ENCODE data around the gene IL17RE.
"Not testable (repeated sequence)": the region's sequence is repeated elsewhere in the genome, so short reads cannot be mapped to it uniquely, and the experiment has no call there.

Gene IL17RE

DNA sequence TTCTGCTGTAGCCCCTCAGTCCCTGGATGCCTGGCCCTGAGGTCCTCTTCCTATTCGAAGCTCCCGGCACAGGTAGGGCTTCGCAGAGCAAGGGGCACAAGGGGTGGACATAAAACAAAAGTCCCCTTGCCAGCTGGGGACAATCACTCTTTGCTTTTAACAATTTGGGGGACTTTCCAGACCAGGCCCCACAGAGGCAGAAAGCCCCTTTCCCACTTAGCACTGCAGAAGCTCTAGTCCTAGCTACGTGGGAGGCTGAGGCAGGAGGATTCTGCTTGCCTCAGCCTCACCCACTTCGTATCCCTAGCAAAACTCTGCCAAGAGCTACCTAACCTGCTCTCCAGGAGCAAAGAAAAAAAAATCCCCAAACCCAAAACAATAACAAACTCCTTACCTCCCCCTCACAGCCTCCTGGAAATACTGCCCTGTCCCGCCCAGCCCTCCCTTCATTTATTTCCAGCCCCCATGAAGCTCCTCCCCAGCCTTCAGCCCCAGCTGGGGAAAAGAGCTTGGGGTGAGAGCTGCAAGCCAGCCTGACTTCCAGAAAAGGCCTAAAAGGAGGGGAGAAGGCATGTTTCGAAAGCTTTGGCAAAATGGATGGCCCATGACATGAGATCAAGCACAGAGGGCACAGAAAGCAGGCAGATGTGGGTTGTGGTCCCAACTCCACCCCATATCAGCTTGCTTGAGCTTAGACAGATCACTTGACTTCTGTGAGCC is 22.7 kb upstream of the IL17RE start, which contains the start of gene CIDEC:
Gene CIDEC, minus strand, starts transcription at position 424 of the 720 bp plus-strand sequence. CDS start 1,767 bp downstream, outside the sequence.
- no peak for DNase-seq (ENCODE audit: low read depth, low spot score)

- no peak for DNase-seq (ENCODE audit: low read depth, low spot score)
Observed at GRCh38 chr3:9881441-9881840, 21.2 kb upstream of the IL17RE start.

DNA sequence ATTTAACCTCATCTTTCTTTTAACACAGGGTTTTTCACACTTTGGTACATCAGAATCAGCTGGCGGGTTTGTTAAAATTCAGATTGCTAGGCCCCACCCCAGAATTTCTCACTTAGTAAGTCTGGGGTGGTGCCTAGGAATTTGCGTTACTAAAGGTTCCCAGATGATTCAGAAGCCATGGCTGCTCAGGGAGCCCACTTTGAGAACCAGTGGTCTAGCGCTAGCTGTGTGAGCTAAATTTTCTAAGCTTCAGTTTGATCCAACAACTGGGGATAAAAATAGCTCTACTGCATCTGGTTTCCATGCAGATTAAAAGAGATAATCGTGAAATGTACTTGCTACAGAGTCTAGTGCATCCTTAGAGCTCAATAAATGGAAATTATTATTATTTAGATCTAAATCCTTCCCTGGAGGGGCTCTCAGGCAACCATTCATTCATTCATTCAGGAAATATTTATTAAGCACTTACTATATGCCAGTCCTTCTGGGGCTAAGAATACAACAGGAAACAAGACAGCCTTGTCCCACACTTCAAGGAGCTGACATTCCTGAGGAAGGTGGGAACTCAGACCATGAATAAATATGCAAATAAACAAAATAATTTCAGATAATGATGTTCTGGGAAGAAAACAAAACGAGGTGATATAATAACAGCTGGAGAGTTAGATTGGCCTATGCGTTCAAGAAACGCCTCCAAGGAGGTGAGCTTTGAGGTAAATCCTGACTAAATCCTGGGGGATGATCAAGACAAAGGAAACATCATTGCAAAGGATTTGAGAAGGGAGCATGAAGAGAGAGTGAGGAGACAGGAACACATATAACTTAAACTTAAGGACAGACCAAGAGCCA is 18.7 kb upstream of the IL17RE start:
- no peak for DNase-seq (ENCODE audit: low read depth, low spot score)

DNA sequence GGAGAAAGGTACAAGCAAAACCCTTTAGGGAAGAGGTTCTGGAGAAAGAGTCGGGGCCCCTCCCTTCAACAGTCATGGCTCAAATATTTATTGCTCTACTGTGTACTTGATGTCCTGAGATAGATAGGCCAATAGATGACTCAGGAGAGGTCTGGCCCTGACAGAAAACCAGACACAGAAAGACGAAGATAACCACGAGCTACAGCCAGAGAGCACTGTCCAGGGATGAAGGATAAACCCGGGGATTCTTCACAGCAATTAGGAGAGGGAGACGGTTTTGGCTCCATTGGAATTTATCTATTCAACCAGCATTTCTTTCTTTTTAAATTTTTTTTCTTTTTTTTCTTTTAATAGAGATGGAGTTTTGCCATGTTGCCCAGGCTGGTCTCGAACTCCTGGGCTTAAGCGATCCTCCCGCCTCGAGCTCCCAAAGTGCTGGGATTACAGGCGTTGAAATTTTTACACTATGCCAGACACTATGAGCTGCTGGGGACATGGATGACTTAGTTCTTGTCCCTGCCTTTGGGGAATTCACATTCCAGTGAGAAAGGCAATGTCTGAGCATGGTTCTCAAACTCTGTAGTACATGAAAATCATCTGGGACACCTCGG is 18.0 kb upstream of the IL17RE start:
- DNase-seq (ENCODE audit: low read depth, low spot score) = no peak

DNA sequence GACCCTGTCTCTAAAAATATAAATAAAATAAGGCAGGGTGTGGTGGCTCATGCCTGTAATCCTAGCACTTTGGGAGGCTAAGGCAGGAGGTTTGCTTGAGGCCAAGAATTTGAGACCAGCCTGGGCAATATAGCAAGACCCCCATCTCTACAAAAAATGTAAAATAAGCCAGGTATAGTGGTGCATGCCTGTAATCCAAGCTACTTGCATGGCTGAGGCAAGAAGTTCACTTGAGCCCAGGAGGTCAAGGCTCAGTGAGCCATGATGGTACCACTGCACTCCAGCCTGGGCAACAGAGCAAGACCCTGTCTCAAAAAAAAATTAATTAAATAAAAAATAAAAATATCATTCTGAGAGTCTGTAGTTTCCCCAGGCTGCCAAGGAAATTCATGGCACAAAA is 16.3 kb upstream of the IL17RE start:
- no peak for DNase-seq (ENCODE audit: low read depth, low spot score)

- no peak for DNase-seq (ENCODE audit: low read depth, low spot score)
Observed at GRCh38 chr3:9887480-9887879, 15.2 kb upstream of the IL17RE start.

GRCh38 chr3:9888540-9888939 is 14.1 kb upstream of the IL17RE start:
- DNase-seq (ENCODE audit: low read depth, low spot score) = no peak

GRCh38 chr3:9889405-9889804 is 13.2 kb upstream of the IL17RE start:
- DNase-seq (ENCODE audit: low read depth, low spot score) = no peak

GRCh38 chr3:9890249-9891071 is 12.2 kb upstream of the IL17RE start, which contains the start of gene JAGN1:
Gene JAGN1, plus strand, starts transcription at chr3:9890610. Its CDS starts 113 bp downstream, at chr3:9890723.
- peak; percentile 30 for DNase-seq (ENCODE audit: low read depth, low spot score)

GRCh38 chr3:9891072-9891622 is 11.5 kb upstream of the IL17RE start:
- no peak for DNase-seq (ENCODE audit: low read depth, low spot score)

- DNase-seq (ENCODE audit: low read depth, low spot score) = no peak
Observed at GRCh38 chr3:9893739-9894138, 8.9 kb upstream of the IL17RE start.

- DNase-seq (ENCODE audit: low read depth, low spot score) = not testable (repeated sequence)
Observed at GRCh38 chr3:9895715-9896114, 6.9 kb upstream of the IL17RE start.

DNA sequence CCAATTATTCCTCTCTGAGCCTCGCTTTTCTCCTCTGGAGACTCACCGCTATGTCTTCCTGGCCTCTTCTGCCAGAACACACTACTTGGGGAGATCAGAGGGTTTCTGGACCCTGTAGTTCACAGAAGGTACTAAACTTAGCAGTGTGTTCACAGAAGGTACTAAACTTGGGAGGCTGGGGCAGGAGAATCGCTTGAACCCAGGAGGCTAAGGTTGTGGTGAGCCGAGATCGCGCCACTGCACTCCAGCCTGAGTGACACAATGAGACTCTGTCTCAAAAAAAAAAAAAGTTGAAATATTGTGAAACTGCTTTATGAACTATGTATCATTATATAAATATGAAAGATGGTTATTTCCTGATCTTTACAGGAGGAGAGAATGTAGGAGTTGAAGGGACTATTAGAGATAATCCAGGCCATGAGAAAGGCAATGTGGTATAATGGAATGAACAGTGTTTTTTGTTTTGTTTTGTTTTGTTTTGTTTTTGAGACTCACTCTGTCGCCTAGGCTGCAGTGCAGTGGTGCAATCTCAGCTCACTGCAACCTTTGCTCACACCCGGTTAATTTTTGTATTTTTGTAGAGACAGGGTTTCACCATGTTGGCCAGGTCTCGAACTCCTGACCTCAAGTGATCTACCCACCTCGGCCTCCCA is 5.8 kb upstream of the IL17RE start:
- DNase-seq (ENCODE audit: low read depth, low spot score) = not testable (repeated sequence)

GRCh38 chr3:9897408-9898372 is 5.0 kb upstream of the IL17RE start:
- DNase-seq (ENCODE audit: low read depth, low spot score) = no peak

GRCh38 chr3:9898467-9899241 is 4.0 kb upstream of the IL17RE start:
- DNase-seq (ENCODE audit: low read depth, low spot score) = no peak

- no peak for DNase-seq (ENCODE audit: low read depth, low spot score)
Observed at GRCh38 chr3:9899289-9899791, 3.3 kb upstream of the IL17RE start.

GRCh38 chr3:9900965-9901415 is 1.7 kb upstream of the IL17RE start:
- DNase-seq (ENCODE audit: low read depth, low spot score) = not testable (repeated sequence)

- DNase-seq (ENCODE audit: low read depth, low spot score) = no peak
Observed at GRCh38 chr3:9901967-9902366, 681 bp upstream of the IL17RE start.
